ENCODE results near the gene BCAR3.

GRCh38 chr1:93518516-93518915, 163.1 kb downstream of the BCAR3 start:
- no peak for TF ChIP-seq CTCF (IDR thresholded peaks at IDR 0.05; ENCODE audit: insufficient read depth, low read length, poor library complexity, severe bottlenecking)
- TF ChIP-seq EZH2phosphoT487 (conservative IDR thresholded peaks at IDR 0.05; ENCODE audit: low read length): no peak

Data from SU-DHL-6 (cell line).